Activated CD8-positive, alpha-beta T cell treated with anti-CD3 and anti-CD28 coated beads for 36 hours (primary cell): ENCODE measurements around the gene GFOD1. TPM values are rescaled to one million over a fixed set of nuclear protein-coding genes. Genes with fewer than 3 reads are reported as not detected.

ENCODE experiments used
- ATAC-seq: fragments of 200-7000 bp; cut with Tn5 transposase; one replicate; pipeline ENCODE4 v1.10.0; 2021; ENCODE audit warnings: mild to moderate bottlenecking, moderate library complexity
- CTCF ChIA-PET: fragments of 350-600 bp; sonication (Branson Sonifier 250); formaldehyde crosslinking; loops from one replicate; lab custom pipeline; 2021; ENCODE audit warnings: antibody characterized with exemption; lab: Charles Lee
- POLR2A ChIA-PET: fragments of 350-600 bp; sonication (Branson Sonifier 250); formaldehyde crosslinking; loops from one replicate; lab custom pipeline; 2021; ENCODE audit warnings: antibody characterized with exemption; lab: Charles Lee
- DNase-seq: peaks from one replicate; pipeline ENCODE4 v3.0.0-alpha.2; 2020
- H3K27ac Mint-ChIP-seq: one replicate; pipeline ENCODE4 v1.8.0; 2021; ENCODE audit warnings: mild to moderate bottlenecking, mixed read lengths
- H3K27me3 Mint-ChIP-seq: one replicate; pipeline ENCODE4 v1.8.0; 2021; ENCODE audit warnings: mixed read lengths
- H3K36me3 Mint-ChIP-seq: one replicate; pipeline ENCODE4 v1.8.0; 2021; ENCODE audit warnings: low read depth, mixed read lengths
- H3K4me1 Mint-ChIP-seq: one replicate; pipeline ENCODE4 v1.8.0; 2021; ENCODE audit warnings: low read depth, mixed read lengths
- H3K4me3 Mint-ChIP-seq: one replicate; pipeline ENCODE4 v1.8.0; 2021; ENCODE audit warnings: mild to moderate bottlenecking, moderate library complexity, mixed read lengths
- H3K9me3 Mint-ChIP-seq: one replicate; pipeline ENCODE4 v1.8.0; 2021; ENCODE audit warnings: mixed read lengths
- CTCF ChIP-seq: fragments of 200-600 bp; IDR thresholded peaks from one replicate; pipeline ENCODE4 v1.8.0; 2022; ENCODE audit warnings: antibody characterized with exemption, mild to moderate bottlenecking
- intact Hi-C: fragments of 100-400 bp; cut with micrococcal nuclease; formaldehyde crosslinking; loops from one replicate; pipeline ENCODE4 v1.10.0; 2022
- total RNA-seq, 2 experiments: library from RNA; stranded (reverse); gene quantifications; one replicate each; pipeline ENCODE4 v1.2.3, GENCODE V29; 2021

GFOD1 gene
- total RNA-seq, 2 experiments from 2014 or later = 12.3 to 12.9 TPM

DNA sequence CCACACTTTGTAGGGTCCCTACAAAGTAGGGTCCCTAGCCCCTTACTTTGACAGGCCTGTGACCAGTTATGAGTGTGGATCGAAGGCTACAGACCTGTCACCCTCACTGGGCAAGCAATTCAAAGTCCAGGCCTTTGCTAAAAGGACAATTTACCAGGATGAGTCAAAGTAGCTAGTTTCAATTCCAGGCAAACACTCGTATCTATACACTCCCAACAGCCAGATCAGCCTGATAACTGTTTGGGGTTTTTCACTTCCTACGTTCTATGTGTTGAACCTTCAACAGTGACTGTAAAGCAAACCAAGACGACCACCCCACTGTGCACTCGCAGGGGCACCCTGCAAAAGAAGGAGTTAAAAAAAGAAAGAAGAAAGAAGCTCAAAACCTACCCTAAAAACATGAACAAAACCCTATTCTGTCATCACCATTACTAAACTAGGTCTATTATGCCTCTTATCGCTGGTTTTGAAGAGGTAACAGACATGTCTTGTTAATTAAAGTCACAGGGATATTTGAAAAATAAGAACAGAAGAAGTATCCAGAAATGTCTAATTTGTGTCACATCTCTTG is 3.2 kb downstream of the GFOD1 start:
- CTCF ChIA-PET = interaction anchor here (1.1 to 3.5 kb wide), 6 partner anchors 30 to 156 kb away, joined by 3 to 16 read pairs (median 6); partner anchors contain the start of genes SIRT5 and TBC1D7
- DNase-seq = peak; percentile 42
- POLR2A ChIA-PET = interaction anchor here (0.6 to 4.8 kb wide), 7 partner anchors 16 to 155 kb away, joined by 3 to 29 read pairs (median 4); partner anchors contain the start of gene TBC1D7

DNA sequence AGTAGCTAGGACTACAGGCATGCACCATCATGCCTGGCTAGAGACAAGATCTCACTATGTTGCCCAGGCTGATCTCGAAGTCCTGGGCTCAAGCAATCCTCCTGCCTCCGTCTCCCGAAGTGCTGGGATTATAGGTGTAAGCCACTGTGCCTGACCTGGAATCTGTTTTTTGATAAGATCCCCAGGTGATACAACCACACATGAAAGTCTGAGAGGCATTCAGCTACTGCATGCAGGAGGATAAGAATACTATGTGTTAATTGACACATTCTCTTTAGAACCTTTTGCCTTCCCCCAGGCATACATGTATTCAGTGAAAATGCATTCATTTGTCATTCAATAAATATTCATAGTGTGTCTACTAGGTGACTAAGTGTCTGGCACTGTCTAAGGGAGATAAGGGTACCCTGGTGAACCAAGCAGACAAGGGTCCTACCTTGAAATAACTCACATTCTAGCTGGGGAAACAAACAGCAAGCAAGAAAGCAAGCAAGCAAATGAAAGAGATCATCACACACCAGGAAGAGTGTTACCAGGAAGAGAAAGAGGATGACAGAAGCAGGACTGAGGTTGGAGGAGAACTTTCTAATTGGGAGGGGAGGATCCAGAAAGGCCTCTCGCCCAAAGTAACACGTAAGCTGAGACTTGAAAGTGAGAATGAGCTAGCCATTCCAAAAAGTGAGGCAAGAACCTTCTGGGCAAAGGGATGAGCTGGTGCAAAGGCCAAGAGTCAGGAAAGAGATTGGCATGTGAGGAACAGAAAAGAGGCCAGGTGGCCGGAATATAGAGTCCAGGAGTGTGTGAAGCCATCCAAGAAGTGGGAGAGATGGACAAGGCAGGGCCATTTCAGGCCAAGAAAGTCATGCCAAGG is 6.5 kb downstream of the GFOD1 start:
- DNase-seq (no peak), ATAC-seq (no peak)
- intact Hi-C loops = loop anchor here (10.0 kb wide), 2 partner anchors 94 to 146 kb away; partner anchors contain the start of gene SIRT5
- CTCF ChIA-PET = no interaction called here
- POLR2A ChIA-PET = interaction anchor here (1.2 to 1.6 kb wide), 2 partner anchors 16 to 25 kb away, joined by 3 to 6 read pairs; no protein-coding TSS in a partner anchor
- H3K4me3 Mint-ChIP-seq = no peak overlapping the region
- no peaks in the 10 kb centered on the region for H3K9me3 Mint-ChIP-seq
- peaks cover 56% of the 10 kb centered on the region for H3K4me1 Mint-ChIP-seq
- peak overlapping the region; percentile 2 for H3K27ac Mint-ChIP-seq
- peaks cover 22% of the 10 kb centered on the region for H3K36me3 Mint-ChIP-seq
- TF ChIP-seq CTCF = no peak
- H3K27me3 Mint-ChIP-seq = no peaks in the 10 kb centered on the region

More for the DNA sequence above, 3.2 kb downstream of the GFOD1 start:
- ATAC-seq = peak; percentile 12
- Mint-ChIP-seq H3K36me3 (peaks cover 14% of the 10 kb centered on the region), H3K4me3 (peak overlapping the region; percentile 85), H3K9me3 (no peaks in the 10 kb centered on the region), H3K27ac (peak overlapping the region; percentile 57), H3K4me1 (peaks cover 57% of the 10 kb centered on the region), H3K27me3 (peaks cover 3% of the 10 kb centered on the region)
- TF ChIP-seq CTCF = no peak
- intact Hi-C loops = loop anchor here (2.0 to 10.0 kb wide), 3 partner anchors 29 to 149 kb away; partner anchors contain the start of gene SIRT5

GRCh38 chr6:13479971-13480434 is 7.4 kb downstream of the GFOD1 start:
- Mint-ChIP-seq H3K27me3 (no peaks in the 10 kb centered on the region), H3K4me1 (peaks cover 49% of the 10 kb centered on the region), H3K9me3 (no peaks in the 10 kb centered on the region), H3K36me3 (peaks cover 22% of the 10 kb centered on the region), H3K27ac (no peak overlapping the region), H3K4me3 (no peak overlapping the region)
- no peak for TF ChIP-seq CTCF
- ChIA-PET CTCF (interaction anchor here (0.9 to 1.9 kb wide), 2 partner anchors 95 to 97 kb away, joined by 3 to 5 read pairs; partner anchors contain the start of gene SIRT5), POLR2A (interaction anchor here (0.7 to 1.0 kb wide), 2 partner anchors 95 to 100 kb away, joined by 3 read pairs; partner anchors contain the start of gene SIRT5)
- DNase-seq (no peak), ATAC-seq (no peak)
- intact Hi-C loops = loop anchor here (10.0 kb wide), 2 partner anchors 95 to 145 kb away; partner anchors contain the start of gene SIRT5

- H3K4me1 Mint-ChIP-seq = peaks cover 42% of the 10 kb centered on the region
- no peaks in the 10 kb centered on the region for H3K9me3 Mint-ChIP-seq
- DNase-seq (no peak), ATAC-seq (peak; percentile 31)
- TF ChIP-seq CTCF = no peak
- peaks cover 24% of the 10 kb centered on the region for H3K36me3 Mint-ChIP-seq
- H3K27me3 Mint-ChIP-seq = no peaks in the 10 kb centered on the region
- intact Hi-C loops = no loop called here
- no peak overlapping the region for H3K4me3 Mint-ChIP-seq
- no peak overlapping the region for H3K27ac Mint-ChIP-seq
- ChIA-PET POLR2A (interaction anchor here (0.7 to 1.3 kb wide), 6 partner anchors 22 to 152 kb away, joined by 3 to 4 read pairs (median 3); partner anchors contain the start of gene SIRT5), CTCF (interaction anchor here (0.9 to 1.9 kb wide), 3 partner anchors 96 to 122 kb away, joined by 3 to 5 read pairs (median 3); partner anchors contain the start of gene SIRT5)
Observed at GRCh38 chr6:13479206-13479800, 8.1 kb downstream of the GFOD1 start.
